Placental pericyte (primary cell): Measurements from ENCODE around the gene C6orf120. TPM values are rescaled to one million over a fixed set of nuclear protein-coding genes. Genes with fewer than 3 reads are reported as not detected.

Experiments used
- total RNA-seq: library from RNA; depleted of rRNA; stranded (reverse); fragments of >200 nt; gene quantifications from 2 replicates; pipeline ENCODE4 v1.2.3, GENCODE V29; 2012

The C6orf120 gene
- total RNA-seq: 52.7 and 57.8 TPM in 2 replicates

GRCh38 chr6:169701954-169702839, at the start of gene C6orf120, which contains the start of gene WDR27:
TSS of gene C6orf120 (plus strand) at chr6:169702126. CDS start at chr6:169702460, 334 bp downstream.
TSS of gene WDR27 (minus strand) at chr6:169702029. CDS start at chr6:169689005, 13,024 bp downstream.

GRCh38 chr6:169724494-169725124, 22.7 kb downstream of the C6orf120 start, which contains the start of gene PHF10:
TSS of gene PHF10 (minus strand) at chr6:169724500. CDS start at chr6:169723931, 569 bp downstream.

GRCh38 chr6:169751242-169752073, 49.5 kb downstream of the C6orf120 start, which contains the start of the genes DYNLT2 and ERMARD:
TSS of gene DYNLT2 (minus strand) at chr6:169751572. CDS start at chr6:169751458, 114 bp downstream.
TSS of gene ERMARD (plus strand) at chr6:169751622. CDS start at chr6:169751658, 36 bp downstream.

Other genes starting within 250 kb of the C6orf120 start
- gene WDR27, start 97 bp upstream of the C6orf120 start, total RNA-seq: 14.9 and 31.9 TPM in 2 replicates
- gene PHF10, start 22.4 kb downstream of the C6orf120 start, total RNA-seq: 19.9 and 26.6 TPM in 2 replicates
- 1.1 and 1.3 TPM in 2 replicates for gene DYNLT2, start 49.4 kb downstream of the C6orf120 start, total RNA-seq
- gene ERMARD, start 49.5 kb downstream of the C6orf120 start, total RNA-seq: 18.6 and 20.8 TPM in 2 replicates